Islet precursor cell (in vitro differentiated cells): ENCODE measurements around the gene ACOX2.

ENCODE experiments used
- DNase-seq: peaks from one replicate; pipeline ENCODE4 v3.0.0-alpha.2; 2018

The ACOX2 gene

DNA sequence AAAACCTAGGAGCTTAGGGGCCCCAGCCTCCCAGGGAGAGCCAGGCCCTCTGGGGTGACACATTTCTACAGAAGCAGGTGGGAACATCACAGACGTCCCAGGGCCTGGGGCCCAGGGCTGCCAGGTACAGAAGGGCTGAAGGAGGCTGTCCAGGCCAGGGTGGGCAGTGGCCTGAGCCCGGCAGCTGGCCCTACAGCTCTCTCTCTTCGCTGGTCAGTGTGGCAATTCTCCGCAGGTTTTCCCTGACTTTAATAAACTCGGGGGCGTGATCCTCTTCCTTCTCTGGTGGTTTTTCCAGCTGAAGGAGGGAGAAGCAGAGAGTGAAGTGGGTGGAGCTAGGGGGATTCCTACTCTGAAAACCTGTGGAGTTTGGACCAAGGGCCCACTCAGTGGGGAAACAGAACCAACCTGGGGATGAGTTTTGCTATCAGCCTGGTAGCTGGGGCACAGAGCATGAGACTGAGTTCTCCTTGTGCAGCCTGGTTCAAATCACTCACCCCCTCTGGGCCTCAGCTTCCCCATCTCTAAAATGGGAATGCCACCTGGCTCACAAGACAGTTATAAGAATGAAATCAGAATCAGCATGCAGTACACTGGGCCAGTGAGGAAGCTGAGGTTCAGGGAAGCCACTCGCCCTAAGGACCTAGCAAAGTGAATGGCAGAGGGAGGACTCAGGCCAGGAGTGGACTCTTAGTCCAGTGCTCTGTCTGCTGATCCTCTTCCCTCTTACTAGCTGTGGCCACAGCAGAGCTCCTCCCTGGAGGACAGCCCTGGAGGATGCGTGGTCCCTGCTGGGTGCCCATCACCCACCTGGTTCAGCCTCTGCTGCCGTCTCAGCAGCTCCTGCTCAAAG, 29.6 kb upstream of the ACOX2 start:
- peak; percentile 29 for DNase-seq

GRCh38 chr3:58565621-58566397, 28.8 kb upstream of the ACOX2 start:
- peak; percentile 83 for DNase-seq

DNA sequence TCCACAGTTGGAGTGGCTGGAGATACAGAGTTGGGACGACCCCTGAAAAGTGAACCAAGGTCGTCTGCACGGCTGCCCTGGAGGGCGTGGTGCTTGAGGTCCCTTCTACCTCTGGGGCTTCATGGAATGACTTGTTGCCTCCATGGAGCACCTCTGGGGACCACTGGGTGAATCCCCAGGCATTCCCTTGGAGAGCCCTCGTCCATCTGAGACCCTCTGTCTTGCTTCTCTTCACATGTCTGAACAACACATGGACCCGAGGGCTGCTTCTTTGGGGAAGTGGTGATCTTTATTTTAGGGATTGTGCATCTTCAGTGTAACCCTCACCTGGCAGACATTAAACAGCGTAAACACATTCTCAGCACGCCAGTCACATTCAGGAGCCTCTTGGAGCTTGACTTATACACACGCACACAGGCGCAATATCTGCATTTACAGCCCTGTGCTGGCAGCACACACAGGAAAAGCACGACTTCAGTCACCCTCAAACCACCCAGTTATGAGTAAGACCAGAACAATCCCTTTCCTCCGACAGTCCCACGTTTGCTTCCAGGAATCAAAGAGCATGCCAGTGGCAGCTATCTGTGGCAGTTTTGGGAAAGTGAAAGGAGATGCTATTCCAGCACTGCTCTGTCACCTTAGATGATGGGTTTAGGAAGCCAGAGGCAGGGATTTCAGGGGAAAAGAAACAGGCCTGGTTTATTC, 27.6 kb upstream of the ACOX2 start:
- peak; percentile 86 for DNase-seq

- no peak for DNase-seq
Observed at GRCh38 chr3:58564054-58564453, 27.1 kb upstream of the ACOX2 start.

- DNase-seq = no peak
Observed at GRCh38 chr3:58563386-58564035, 26.5 kb upstream of the ACOX2 start.

DNA sequence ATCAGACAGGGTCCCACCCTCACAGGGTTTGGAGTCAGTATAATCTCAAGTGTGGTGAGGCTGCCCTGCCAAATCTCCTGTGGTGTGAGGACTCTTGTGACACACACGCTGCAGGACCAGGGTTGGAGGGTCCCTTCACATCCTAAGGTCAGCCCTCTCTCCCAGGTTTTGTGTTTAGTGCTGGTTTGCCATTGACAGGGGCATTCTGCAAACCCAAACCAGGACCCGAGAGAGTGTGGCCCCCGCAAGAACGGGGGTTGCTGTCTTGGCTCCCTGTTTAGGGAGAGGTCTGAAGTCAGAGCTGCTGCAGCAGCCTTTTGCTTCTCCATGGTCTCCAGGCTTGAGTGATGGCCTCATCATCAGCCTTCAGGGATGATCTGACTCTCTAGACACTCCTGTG, 25.5 kb upstream of the ACOX2 start:
- DNase-seq = no peak

- peak; percentile 92 for DNase-seq
Observed at GRCh38 chr3:58560771-58561311, 23.9 kb upstream of the ACOX2 start.

- DNase-seq = no peak
Observed at GRCh38 chr3:58559586-58559985, 22.6 kb upstream of the ACOX2 start.

GRCh38 chr3:58557491-58557890, 20.5 kb upstream of the ACOX2 start:
- no peak for DNase-seq

GRCh38 chr3:58556761-58557221, 19.8 kb upstream of the ACOX2 start:
- no peak for DNase-seq

DNA sequence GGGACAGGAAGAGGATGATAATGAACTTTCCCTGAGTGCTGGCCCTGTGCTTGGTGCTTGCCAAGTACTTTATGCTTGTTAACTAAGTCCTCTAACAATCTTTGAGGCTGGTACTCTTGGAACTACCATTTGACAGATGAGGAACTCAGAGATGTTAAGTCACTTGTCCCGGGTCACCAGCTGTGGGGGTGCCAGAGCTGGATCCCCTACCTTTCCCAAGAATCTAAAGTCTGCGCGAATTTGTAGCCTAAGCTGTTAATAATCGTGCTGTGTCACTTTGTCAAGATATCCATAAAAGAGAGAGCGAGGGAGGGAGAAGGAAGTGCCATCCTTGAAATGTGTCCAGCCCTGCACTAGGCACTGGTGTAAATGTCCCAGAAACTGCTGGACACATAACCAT, 19.0 kb upstream of the ACOX2 start:
- no peak for DNase-seq

DNA sequence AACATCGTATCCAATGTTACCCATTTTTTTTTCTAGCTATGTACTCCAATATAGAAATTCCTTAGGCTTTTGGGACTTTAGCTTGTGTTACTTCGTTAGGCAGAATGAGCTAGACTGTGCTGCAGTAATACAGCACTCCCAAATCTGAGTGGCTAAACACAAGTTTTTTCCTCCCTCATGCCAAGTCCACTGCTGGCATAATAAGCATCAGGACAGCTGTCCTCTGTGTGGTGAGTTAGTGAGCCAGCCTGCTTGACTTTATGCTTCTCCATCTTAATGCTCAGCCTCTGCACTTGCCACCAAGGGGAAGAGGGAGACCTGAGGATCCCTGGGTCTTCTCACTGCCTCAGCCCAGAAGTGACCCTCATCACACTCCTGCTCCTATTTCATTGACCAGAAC, 18.2 kb upstream of the ACOX2 start:
- no peak for DNase-seq

DNA sequence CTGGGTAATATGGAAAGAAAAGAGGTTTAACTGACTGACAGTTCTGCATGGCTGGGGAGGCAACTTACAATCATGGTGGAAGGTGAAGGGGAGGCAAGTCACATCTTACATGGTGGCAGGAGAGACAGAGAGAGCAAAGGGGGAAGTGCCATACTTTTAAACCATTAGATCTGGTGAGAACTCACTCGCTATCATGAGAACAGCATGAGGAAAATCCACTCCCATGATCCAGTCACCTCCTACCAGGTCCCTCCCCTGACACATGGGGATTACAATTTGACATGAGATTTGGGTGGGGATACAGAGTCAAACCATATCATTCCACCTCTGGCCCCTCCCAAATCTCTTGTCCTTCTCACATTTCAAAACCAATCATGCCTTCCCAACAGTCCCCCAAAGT, 16.0 kb upstream of the ACOX2 start:
- DNase-seq = no peak

GRCh38 chr3:58551636-58552180, 14.7 kb upstream of the ACOX2 start:
- DNase-seq = no peak

- no peak for DNase-seq
Observed at GRCh38 chr3:58544541-58544940, 7.6 kb upstream of the ACOX2 start.

- peak; percentile 30 for DNase-seq
Observed at GRCh38 chr3:58540176-58540858, 3.3 kb upstream of the ACOX2 start.

- DNase-seq = no peak
Observed at GRCh38 chr3:58539626-58540025, 2.6 kb upstream of the ACOX2 start.

DNA sequence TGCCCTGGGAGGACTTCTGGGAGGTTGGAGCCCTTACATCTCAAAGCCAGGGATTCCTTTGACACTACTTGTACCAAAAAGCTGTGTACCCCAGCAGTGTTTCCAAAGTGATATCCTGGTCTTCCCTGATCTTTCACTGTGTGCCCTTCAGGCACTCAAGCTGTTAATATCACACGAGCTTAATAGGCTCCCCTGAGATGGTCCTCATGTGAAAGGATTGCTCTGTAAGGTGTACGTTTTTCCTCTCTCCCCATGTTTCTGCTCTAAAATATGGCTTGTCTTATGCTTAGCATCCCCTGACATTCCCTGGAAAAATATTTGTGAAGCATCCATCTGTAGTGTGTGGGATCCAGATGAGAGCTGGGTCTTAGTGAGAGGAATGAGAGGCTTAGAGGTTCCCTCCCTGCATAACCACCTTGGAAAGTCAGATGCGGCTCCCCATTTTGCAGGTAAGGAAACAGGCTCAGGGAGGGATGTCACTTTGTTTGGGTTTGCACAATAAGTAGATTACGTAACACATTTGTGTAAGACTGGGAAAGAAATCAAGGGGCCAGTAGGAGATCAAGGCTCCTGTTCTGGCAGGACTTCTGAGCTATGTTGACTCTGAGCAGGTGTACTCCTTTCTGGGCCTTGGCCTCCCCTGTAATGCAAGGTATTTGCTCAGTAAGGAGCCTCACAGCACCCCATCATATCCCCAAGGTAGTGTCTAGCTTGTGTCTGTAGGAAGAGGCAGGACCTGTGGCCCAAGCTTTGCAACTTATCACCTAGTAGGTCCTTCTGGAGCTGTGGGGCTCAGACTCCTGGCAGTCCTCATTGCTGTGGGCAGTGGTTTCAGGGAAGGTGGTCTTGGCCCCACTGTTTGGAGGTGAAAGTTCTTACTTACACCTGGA, 667 bp upstream of the ACOX2 start:
- no peak for DNase-seq

DNA sequence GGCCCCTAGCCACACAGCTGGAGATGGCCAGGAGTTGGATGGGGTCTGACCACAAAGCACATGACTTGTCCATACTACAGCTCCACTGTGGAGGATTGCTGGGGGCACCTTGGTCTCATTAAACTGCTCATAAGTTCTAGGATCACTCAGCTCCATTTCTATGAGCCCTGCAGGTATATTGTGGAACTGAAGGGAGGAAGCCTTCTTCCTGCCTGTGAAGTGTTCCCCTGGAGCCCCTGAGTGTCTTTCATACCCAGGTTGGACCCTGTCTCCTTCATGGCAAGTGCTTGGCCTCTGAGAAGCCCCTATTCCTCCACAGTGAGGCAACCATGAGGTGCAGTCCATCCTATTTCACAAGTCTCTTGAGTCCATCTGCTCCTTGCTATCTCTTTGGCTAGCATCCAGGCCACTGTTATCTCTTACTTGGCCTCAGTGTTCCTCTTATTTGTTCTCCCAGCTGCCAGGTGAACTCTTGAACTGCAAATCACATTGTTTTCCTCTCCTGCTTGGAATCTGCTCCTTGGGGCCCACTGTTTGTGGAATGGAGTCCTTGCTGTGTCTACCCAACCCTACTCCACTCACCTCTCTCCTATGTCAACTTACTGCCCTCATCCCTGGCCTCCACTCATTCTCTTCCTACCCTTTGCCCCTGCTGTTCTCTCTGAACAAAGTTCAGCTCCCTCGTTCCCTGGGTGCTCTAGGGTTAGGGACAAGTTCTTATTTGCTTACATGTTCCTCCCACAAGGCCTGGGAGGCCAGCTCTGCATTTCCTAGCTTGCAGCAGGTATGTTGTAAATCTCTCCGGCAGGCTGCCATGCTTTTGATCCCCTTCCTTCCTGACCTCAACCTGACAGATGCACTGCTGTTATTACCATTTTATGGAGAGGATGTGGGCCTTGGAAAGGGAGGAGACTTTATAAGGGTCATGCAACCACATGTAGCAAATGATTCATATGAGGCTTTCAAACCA, 1.2 kb downstream of the ACOX2 start:
- DNase-seq = peak; percentile 44
